ENCODE measurements around the gene CD177.
"Not testable (repeated sequence)": the region's sequence is repeated elsewhere in the genome, so short reads cannot be mapped to it uniquely, and the experiment has no call there.

CD177 gene

GRCh38 chr19:43336508-43336907 lies 17.0 kb upstream of the CD177 start:
- DNase-seq = not testable (repeated sequence)

DNA sequence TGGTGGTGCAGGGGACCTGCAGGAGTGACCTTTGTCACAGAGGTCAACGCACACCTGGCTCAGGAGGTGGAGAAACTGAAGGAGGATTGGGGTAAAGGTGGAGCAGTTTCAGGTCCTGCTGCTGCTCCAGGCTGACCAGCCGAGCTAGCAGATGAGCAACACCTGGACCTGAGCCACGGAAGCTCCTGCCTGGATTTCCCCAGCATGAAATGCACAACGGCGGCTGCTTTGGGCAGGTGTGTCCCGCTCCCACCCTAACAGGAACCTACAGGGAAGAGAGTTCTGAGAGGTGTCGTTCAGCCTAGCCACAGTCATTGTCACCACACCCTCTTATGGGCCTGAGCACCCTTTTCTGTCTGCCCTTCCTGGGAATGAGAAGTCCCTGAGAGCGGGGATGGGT lies 15.7 kb upstream of the CD177 start:
- no peak for DNase-seq

- no peak for DNase-seq
Measured at GRCh38 chr19:43338530-43338929, 15.0 kb upstream of the CD177 start.

DNA sequence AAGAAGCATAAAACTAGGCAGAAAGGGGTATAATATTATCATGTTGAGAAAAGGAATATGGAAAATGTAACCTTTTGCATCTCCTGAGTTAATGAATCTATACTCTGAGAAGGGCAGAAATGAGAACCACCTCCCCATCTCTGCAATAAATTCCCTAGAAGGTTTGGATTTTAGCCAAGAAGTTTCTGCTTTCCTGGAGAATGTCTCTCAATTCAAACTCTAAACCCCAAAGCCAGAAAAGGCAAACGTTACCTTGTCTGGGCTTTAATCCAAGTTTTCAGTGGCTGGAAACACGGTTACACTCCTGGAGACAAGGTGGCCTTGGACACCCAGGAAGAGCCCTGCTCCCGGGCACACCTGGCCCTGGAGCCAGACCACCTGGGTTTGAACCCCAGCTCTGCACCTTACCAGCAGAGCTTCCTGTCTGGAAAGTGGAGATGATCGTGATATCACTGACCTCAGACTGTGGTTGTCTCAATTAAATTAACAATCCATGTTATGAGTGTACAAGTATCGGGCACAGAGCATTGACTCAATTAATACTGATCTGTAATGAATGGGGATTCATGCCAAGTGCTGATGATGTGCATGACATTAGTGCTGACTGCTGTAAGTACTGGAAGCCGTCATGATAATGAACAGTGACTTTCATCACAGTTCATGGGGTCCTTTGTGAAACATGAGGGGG lies 14.1 kb upstream of the CD177 start:
- not testable (repeated sequence) for DNase-seq

DNA sequence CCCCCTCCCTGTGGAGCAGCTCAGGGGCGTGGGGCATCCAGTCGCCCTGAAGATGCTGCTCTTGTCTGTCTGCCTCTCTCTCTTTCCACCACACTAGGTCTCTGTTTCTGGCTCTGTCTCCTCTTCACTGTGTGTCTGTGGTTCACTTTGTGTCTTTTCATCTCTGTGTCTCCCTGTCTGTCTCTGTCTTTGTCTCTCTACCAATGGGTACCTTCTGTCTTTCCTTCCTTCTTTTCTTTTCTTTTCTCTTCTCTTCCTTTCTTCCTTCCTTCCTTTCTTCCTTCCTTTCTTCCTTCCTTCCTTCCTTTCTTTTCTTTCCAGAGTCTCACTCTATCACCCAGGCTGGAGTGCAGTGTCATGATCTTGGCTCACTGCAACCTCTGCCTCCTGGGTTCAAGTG lies 13.4 kb upstream of the CD177 start:
- not testable (repeated sequence) for DNase-seq

- not testable (repeated sequence) for DNase-seq
Measured at GRCh38 chr19:43341098-43341497, 12.4 kb upstream of the CD177 start.

DNA sequence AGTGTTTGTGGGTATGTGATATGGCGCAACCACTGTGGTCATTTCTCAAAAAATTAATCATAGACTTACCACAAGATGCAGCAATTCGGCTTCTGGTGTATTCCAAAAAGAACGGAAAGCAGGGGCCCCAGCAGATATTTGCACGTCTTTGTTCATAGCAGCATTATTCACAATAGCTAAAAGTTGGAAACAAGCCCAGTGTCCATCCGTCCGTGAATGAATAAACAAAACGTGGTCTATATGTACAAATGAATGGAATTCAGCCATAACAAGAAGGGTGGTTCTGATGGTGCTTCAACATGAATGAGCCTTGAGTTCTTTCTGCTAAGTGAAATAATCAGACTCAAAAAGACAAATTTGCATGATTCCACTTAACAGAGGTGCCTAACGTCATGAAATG lies 11.4 kb upstream of the CD177 start:
- DNase-seq = not testable (repeated sequence)

- not testable (repeated sequence) for DNase-seq
Measured at GRCh38 chr19:43344347-43344925, 9.1 kb upstream of the CD177 start.

DNA sequence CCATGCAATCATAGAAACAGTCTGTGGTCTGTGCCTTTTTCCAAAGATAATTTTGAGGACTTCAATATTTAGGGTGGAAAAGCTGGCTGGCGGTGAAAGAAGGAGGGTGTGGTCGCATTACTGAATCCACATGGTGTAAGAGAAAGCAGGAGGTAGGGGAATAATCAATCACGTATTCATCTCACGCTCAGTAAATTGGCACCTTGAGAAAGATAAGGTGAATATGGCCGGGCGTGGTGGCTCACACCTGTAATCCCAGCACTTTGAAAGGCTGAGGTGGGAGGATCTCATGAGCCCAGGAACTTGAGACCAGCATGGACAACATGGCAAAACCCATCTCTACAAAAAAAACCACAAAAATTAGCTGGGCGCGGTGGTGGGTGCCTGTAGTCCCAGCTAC lies 3.7 kb upstream of the CD177 start:
- not testable (repeated sequence) for DNase-seq

- no peak for DNase-seq
Measured at GRCh38 chr19:43351998-43352746, 1.3 kb upstream of the CD177 start.

- DNase-seq = no peak
Measured at GRCh38 chr19:43354305-43354627, 780 bp downstream of the CD177 start.

GRCh38 chr19:43356749-43357148 lies 3.3 kb downstream of the CD177 start:
- DNase-seq = not testable (repeated sequence)

DNA sequence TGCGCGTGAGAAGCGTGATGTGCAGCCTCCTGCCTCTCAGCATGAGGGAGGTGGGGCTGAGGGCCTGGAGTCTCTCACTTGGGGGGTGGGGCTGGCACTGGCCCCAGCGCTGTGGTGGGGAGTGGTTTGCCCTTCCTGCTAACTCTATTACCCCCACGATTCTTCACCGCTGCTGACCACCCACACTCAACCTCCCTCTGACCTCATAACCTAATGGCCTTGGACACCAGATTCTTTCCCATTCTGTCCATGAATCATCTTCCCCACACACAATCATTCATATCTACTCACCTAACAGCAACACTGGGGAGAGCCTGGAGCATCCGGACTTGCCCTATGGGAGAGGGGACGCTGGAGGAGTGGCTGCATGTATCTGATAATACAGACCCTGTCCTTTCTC lies 8.7 kb downstream of the CD177 start:
- no peak for DNase-seq

DNA sequence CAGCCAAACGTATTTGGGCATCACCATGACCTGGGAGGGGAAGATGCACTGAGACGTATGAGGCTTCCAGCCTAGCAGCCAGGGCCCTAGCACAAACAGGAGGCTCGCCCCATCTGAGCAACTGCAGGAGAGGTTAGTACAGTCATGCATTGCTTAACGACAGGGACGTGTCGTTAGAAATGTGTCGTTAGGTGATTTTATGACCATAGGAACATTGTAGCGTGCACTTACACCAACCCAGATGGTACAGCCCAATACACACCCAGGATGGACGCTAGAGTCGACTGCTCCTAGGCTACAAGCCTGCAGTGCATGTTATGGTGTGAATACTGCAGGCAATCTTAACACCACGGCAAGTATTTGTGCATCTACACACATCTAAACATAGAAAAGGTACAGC lies 9.3 kb downstream of the CD177 start:
- DNase-seq = no peak

DNA sequence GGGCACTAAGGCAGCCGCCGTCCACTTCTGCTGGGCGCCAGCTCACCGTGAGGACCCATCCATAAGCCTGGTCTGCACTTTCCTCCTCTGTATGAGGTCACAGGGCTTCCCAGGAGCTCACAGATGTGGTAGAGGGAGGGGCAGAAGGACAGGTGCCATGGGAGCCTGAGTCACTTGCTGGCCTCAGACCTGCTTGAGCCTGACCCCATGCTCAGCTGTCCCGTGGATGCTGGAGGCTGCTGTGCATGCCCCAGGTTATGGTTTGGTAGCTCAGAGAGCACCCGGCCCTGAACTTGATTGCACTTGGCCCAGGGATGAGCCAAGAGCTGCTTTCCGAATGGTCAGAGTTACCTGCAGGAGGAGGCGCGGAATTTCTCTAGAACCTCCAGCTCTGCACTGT lies 12.2 kb downstream of the CD177 start:
- not testable (repeated sequence) for DNase-seq

DNA sequence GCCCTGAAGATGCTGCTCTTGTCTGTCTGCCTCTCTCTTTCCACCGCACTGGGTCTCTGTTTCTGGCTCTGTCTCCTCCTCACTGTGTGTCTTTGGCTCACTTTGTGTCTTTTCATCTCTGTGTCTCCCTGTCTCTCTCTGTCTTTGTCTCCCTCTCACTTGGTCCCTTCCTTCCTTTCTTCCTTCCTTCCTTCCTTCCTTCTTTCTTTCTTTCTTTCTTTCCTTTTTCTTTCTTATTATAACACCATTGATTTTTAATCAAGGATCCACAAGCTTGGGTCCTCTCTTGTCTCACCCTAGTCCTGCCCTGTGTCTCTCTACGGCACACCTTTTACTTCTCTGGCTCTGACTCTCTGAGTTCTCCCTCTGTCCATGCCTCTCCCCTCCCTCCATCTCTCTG lies 14.3 kb downstream of the CD177 start:
- DNase-seq = no peak

DNA sequence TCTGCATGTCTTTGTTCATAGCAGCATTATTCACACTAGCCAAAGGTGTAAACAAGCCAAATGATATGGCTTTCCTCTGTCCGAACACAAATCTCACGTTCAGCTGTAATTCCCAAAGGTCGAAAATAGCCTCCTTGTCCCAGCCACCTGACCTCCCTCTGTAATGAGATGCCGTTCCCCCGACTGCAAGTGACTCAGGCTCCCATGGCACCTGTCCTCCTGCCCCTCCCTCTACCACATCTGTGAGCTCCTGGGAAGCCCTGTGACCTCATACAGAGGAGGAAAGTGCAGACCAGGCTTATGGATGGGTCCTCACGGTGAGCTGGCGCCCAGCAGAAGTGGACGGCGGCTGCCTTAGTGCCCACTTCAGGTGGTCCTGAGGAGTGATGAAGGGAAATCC lies 15.4 kb downstream of the CD177 start:
- DNase-seq = not testable (repeated sequence)

GRCh38 chr19:43371909-43372308 lies 18.4 kb downstream of the CD177 start:
- no peak for DNase-seq

GRCh38 chr19:43372462-43372861 lies 19.0 kb downstream of the CD177 start:
- no peak for DNase-seq

- not testable (repeated sequence) for DNase-seq
Measured at GRCh38 chr19:43377624-43378023, 24.1 kb downstream of the CD177 start.

DNA sequence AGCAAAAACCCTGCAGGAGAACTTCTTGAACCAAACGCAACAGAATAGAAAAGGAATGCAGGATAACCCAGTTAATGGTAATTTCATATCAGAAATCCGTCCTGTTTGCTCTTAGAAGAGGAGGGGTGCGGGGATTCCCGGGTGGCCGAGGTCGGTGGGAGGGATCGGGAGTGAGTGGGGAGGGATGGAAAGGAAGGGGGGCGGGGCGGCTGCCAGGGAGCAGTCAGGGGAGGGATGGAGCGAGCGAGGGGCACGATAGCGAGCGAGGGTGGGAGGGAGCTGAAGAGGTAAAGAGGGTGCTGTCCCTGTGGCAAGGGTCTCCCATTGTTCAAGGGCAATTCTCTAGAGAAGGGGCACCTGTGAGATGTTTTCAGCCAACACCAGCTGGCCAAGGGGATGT lies 26.5 kb downstream of the CD177 start:
- DNase-seq = no peak

- no peak for DNase-seq
Measured at GRCh38 chr19:43380771-43381386, 27.4 kb downstream of the CD177 start.

- DNase-seq = not testable (repeated sequence)
Measured at GRCh38 chr19:43382586-43383216, 29.2 kb downstream of the CD177 start.

Data from activated CD4-positive, alpha-beta T cell treated with anti-CD3 and anti-CD28 coated beads, Interleukin-2, amount 50 U/mL, for 4 hours (primary cell).